SIG-M5 (cell line): ENCODE results near the gene WDFY2.

Experiments used
- DNase-seq: peaks from one replicate; lab custom pipeline; 2025; lab: John Stamatoyannopoulos, UW

WDFY2 gene

DNA sequence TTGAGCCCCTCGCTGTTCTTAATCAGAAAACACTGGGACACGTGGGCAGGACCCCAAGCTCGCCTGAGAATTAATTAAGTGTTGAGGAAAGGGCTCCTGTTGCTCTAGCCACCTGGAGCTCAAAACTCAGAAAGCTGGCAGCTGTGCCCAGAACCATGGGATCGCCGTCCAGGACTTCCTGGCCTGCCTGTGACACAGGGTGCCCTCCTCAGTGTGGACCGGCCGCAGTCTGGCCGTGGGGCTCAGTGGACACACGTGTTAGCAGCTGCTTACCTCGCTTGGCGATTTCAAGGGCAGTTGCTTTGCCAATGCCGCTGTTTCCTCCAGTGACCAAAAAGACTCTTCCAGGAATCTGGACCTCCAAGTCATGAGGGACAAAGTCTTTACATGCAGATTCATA lies 215.0 kb downstream of the WDFY2 start:
- DNase-seq = no peak

GRCh38 chr13:51800486-51800885 lies 216.2 kb downstream of the WDFY2 start:
- no peak for DNase-seq

DNA sequence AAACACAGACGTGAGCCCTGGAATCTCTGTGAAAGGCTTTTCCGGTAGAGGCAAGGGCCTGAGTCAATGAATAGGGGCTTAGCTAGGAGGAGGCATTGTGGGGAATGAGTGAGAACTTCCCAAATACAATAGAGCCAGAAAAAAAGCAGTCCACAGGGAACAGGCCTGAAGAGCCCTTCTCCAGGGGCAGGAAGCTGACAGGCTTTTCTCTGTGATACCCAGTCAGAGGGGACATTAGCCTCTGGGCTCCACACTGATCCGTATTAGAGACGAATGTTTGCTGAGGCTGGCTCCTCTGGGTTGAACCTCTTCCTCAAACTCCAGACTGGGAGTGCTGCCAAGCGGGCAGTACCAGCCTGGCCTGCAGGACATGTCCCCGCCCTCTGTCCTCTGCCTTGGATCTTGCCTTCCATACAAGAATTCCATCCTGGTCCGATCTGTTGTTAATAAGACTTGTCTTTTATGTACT lies 217.4 kb downstream of the WDFY2 start:
- DNase-seq = no peak

- DNase-seq = no peak
These were observed 218.6 kb downstream of the WDFY2 start for GRCh38 chr13:51802631-51803418.

- DNase-seq = peak; percentile 18
These were observed 219.4 kb downstream of the WDFY2 start, which contains the start of gene DHRS12 for GRCh38 chr13:51803422-51804294. Gene DHRS12, minus strand, starts transcription at chr13:51804163. Its CDS starts 4,504 bp downstream, at chr13:51799659.

GRCh38 chr13:51804295-51805172 lies 220.3 kb downstream of the WDFY2 start:
- DNase-seq = no peak

DNA sequence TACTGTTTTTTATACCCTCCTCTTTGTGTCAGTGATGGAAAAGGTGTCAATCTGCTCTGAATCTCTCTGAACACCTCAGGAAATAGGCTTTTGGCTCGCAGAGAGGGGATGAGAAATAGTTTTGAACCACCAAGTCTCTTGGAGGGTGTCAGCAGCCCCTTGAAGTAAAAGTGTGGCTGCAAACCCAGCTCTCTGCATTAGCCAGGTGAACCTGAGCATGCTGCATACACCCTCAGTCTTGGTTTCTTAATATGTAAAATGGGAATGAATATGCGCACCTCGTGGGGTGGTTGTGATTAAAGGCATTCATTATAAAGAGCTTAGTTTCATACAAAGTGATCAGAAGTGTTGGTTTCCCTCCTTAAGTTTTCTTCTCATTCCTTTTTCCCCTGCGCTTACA lies 221.1 kb downstream of the WDFY2 start:
- no peak for DNase-seq

DNA sequence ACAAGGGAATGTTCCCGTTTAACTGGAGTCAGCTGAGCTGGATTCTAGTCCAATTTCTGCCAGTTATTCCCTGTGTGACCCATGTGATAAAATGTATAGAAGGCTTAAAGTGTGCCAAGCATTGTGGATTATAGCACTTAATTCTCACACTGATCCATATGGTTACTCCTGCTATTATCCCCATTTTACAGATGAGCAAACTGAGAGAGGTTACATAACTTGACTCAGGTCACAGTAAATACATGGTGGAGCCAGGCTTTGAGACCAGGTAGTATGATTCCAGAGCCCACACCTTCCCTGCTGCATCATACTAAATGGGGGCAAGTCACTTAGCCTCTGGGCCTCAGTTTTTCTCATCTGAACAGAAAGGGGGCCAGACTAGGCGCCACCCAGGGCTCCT lies 221.7 kb downstream of the WDFY2 start:
- no peak for DNase-seq

GRCh38 chr13:51806566-51806965 lies 222.3 kb downstream of the WDFY2 start:
- DNase-seq = no peak

DNA sequence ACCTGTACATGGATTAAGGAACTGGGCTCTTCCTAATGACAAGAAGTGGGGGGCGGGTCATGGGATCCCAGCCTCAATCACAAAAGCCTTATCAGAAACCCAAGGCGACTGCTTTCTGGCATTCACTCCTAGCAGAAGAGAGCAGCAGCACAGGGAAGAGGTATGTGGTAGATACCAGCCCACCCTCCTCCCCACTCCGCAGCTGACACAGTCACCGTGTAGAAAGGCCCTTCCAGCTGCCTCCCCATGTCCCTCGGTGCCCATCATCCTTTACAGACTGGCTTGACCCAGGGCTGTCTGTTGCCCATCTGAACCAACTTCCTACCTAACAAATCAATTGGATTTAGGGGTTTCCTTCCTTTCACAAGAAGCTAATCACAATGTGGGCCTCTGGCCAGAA lies 222.8 kb downstream of the WDFY2 start:
- no peak for DNase-seq

GRCh38 chr13:51808811-51809210 lies 224.5 kb downstream of the WDFY2 start:
- DNase-seq = no peak

GRCh38 chr13:51811046-51811445 lies 226.8 kb downstream of the WDFY2 start:
- DNase-seq = no peak

DNA sequence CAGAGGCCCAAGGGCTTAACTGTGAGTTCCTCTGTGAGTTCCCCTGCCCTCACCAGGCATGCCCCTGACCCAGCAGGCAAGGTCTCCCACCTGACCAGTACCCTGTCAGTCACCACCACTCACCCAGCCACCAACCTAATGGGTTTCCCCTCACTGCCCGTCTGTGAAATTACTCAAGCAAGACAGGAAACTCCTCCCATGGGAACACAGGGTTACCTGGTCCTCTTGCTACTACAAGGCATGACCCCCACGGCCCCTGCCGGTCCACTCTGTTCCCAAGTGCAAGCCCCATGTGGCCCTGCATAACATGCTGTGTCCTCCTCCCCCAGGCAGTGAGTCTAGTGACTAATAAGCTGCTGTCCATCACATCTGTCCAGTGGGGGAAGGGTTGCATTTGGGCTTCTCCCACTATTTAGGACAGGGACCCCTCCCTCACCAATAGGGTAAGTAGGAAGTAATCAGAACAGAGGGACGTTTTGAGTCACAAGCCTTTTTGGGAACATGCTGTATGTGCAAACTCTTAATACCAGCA lies 227.7 kb downstream of the WDFY2 start:
- DNase-seq = no peak

DNA sequence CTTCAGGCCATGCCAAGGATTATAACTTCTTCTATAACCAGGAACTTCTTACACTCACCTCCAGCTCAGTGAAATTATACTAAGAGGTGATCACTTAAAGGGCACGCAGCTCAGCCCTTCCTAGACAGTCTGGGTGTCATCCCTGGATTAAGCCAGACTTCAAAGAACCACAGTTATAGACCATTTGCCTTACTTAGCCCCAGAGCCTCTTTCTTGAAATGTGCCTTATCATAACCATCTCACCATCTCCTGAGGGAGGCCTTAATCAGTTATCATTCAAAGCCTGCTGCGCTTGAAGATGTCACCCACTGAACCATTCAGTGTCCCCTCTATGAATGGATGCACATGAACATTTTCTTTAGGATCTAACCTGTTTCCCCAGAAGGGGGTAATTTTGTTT lies 229.8 kb downstream of the WDFY2 start:
- no peak for DNase-seq

- no peak for DNase-seq
These were observed 230.8 kb downstream of the WDFY2 start for GRCh38 chr13:51814825-51815650.

DNA sequence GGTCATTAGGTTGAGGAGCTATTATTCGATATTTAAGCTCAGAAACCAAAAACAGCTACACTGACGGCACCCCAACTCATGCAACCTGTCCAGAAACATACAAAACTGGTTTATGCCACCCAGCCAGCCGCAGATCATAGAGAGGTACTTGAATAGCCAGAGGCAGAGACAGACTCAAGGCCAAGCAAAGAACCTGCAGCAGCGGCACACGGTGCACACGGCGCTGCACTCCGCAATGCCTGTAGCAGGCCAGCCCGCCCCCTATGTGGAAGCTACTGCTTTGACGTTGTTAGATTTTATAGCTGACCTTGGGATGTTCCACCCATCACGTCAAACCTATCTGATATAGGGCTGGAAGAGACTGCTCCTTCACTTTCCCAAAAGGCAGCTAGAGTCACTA lies 231.6 kb downstream of the WDFY2 start:
- no peak for DNase-seq

- no peak for DNase-seq
These were observed 232.5 kb downstream of the WDFY2 start for GRCh38 chr13:51816604-51817249.
